Caco-2 (cell line): ENCODE data around the gene ATP6V0B. TPM values are rescaled to one million over a fixed set of nuclear protein-coding genes. Genes with fewer than 3 reads are reported as not detected.
A peak's percentile ranks its signal among the peaks of the same experiment; 100 is the strongest.

Source experiments
- BruUV-seq: library from RNA; stranded (reverse); fragments of 400-500 nt; replicated peaks from 2 replicates; lab custom pipeline; 2021; lab: Mats Ljungman, UMichigan
- CTCF ChIA-PET: fragments of 300-600 bp; sonication (Branson Sonifier 250); formaldehyde crosslinking; loops from one replicate; lab custom pipeline; 2022; ENCODE audit warnings: antibody characterized with exemption; lab: Charles Lee
- POLR2A ChIA-PET: fragments of 300-600 bp; sonication (Branson Sonifier 250); formaldehyde crosslinking; loops from one replicate; lab custom pipeline; 2022; ENCODE audit warnings: antibody characterized with exemption; lab: Charles Lee
- DNase-seq, 2 experiments: peaks; one replicate each; pipeline versions ENCODE4 v3.0.0 to v3.0.0-alpha.2; 2020 to 2022
- H3K27me3 ChIP-seq: replicated peaks from 2 replicates; pipeline ENCODE4 v1.6.0; 2011; ENCODE audit warnings: low read length; ENCODE audit not compliant: control insufficient read depth, insufficient read depth
- H3K36me3 ChIP-seq: 2 replicates; pipeline ENCODE4 v1.5.1; 2011; ENCODE audit warnings: low read length; ENCODE audit not compliant: control insufficient read depth, insufficient read depth
- H3K4me1 ChIP-seq: fragments of 250-450 bp; sonication (Bioruptor Pico); 2 replicates; pipeline ENCODE4 v1.5.1; 2020; ENCODE audit warnings: mild to moderate bottlenecking
- H3K4me3 ChIP-seq: 2 replicates; pipeline ENCODE4 v1.5.1; 2011; ENCODE audit warnings: low read depth, mild to moderate bottlenecking, control low read depth, low read length
- H3K9me3 ChIP-seq: fragments of 250-450 bp; sonication (Bioruptor Pico); 2 replicates; pipeline ENCODE4 v1.5.1; 2020; ENCODE audit warnings: mild to moderate bottlenecking, moderate library complexity
- H3K27ac Mint-ChIP-seq: one replicate; pipeline ENCODE4 v1.8.0; 2022; ENCODE audit warnings: mixed read lengths; ENCODE audit not compliant: unreplicated experiment
- H3K27me3 Mint-ChIP-seq: one replicate; pipeline ENCODE4 v1.8.0; 2022; ENCODE audit warnings: mixed read lengths; ENCODE audit not compliant: insufficient read depth, unreplicated experiment
- H3K36me3 Mint-ChIP-seq: one replicate; pipeline ENCODE4 v1.8.0; 2022; ENCODE audit warnings: mild to moderate bottlenecking, mixed read lengths; ENCODE audit not compliant: insufficient read depth, unreplicated experiment
- H3K4me1 Mint-ChIP-seq: one replicate; pipeline ENCODE4 v1.8.0; 2022; ENCODE audit warnings: low read depth, mixed read lengths; ENCODE audit not compliant: unreplicated experiment
- H3K4me3 Mint-ChIP-seq: one replicate; pipeline ENCODE4 v1.8.0; 2022; ENCODE audit warnings: mild to moderate bottlenecking, moderate library complexity, mixed read lengths; ENCODE audit not compliant: unreplicated experiment
- H3K9me3 Mint-ChIP-seq: one replicate; pipeline ENCODE4 v1.8.0; 2022; ENCODE audit warnings: mixed read lengths; ENCODE audit not compliant: unreplicated experiment
- intact Hi-C: fragments of 100-400 bp; cut with micrococcal nuclease; formaldehyde crosslinking; loops from one replicate; pipeline ENCODE4 v1.10.0; 2022; ENCODE audit not compliant: unreplicated experiment
- total RNA-seq: library from RNA; stranded (reverse); gene quantifications from 2 replicates; pipeline ENCODE4 v1.2.3, GENCODE V29; 2022
- TF ChIP-seq, protein P1 (sequence below), 2 experiments: fragments of 200-600 bp in 1 of 2; IDR thresholded peaks; 1 replicate in 1 of 2; 2 replicates in 1 of 2; pipeline versions ENCODE4 v1.5.1 to v1.8.0; 2011 to 2022; ENCODE audit warnings: antibody characterized with exemption in 1 of 2, control low read depth in 1 of 2, inconsistent platforms in 1 of 2, low read depth in 1 of 2, low read length in 1 of 2, mild to moderate bottlenecking in 1 of 2, moderate library complexity in 1 of 2; ENCODE audit not compliant: insufficient read depth in 1 of 2, severe bottlenecking in 1 of 2, unreplicated experiment in 1 of 2

ATP6V0B gene
- total RNA-seq, 1 experiment from 2014 or later = 91.2 TPM

DNA sequence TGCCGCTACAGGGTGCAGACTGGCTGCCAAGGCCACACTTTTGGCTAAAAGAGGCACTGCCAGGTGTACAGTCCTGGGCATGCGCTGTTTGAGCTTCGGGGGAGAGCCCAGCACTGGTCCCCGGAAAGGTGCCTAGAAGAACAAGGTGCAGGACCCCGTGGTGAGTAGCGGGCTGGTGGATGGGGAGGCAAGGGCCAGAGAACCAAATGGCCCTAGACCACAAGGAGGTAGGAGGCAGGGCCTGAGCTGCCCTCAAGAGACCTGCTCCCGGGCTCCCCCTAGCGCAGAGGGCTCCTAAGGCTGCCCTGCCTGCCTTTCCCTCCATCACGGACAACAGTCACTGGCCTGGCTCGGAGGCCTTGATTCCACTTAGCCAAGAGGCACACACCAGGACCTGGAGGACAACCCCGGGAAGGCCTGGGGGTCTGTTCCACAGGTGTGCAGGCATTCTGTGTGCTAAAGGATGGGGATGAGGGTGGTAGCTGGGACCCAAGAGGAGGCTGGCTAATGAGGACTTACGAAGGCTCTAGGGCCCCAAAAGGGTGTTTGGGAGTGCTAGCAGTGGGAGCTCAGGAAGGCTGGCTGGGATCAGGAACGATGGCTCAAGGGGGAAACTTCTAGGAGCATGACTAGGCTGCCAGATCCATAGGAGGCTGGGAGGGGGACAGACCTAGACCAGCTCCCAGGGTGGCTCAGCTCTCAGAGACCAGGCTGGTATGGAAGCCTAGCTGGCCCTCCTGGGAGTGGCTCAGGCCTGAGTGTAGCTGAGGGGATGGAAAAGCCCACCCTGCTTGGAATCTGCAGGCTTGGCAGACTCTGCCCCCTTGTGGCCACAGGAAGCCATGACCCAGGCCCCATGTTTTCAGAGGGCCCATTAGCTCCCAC is 40.4 kb upstream of the ATP6V0B start:
- Histone ChIP-seq H3K36me3 (no peaks in the 10 kb centered on the region), H3K27me3 (no peaks in the 10 kb centered on the region), H3K4me3 (no peak overlapping the region), H3K4me1 (peaks cover 9% of the 10 kb centered on the region), H3K9me3 (no peaks in the 10 kb centered on the region)
- no peaks in the 10 kb centered on the region for H3K4me1 Mint-ChIP-seq
- H3K27ac Mint-ChIP-seq = no peak overlapping the region
- CTCF ChIA-PET = interaction anchor here (0.6 to 3.5 kb wide), 17 partner anchors 9 to 1104 kb away, joined by 3 to 66 read pairs (median 4); partner anchors contain the start of genes ATP6V0B, DPH2, IPO13 and KDM4A
- peak; percentile 59 to 63 for DNase-seq
- H3K27me3 Mint-ChIP-seq = no peaks in the 10 kb centered on the region
- H3K36me3 Mint-ChIP-seq = no peaks in the 10 kb centered on the region
- no peaks in the 10 kb centered on the region for H3K9me3 Mint-ChIP-seq
- TF ChIP-seq, protein P1, sequence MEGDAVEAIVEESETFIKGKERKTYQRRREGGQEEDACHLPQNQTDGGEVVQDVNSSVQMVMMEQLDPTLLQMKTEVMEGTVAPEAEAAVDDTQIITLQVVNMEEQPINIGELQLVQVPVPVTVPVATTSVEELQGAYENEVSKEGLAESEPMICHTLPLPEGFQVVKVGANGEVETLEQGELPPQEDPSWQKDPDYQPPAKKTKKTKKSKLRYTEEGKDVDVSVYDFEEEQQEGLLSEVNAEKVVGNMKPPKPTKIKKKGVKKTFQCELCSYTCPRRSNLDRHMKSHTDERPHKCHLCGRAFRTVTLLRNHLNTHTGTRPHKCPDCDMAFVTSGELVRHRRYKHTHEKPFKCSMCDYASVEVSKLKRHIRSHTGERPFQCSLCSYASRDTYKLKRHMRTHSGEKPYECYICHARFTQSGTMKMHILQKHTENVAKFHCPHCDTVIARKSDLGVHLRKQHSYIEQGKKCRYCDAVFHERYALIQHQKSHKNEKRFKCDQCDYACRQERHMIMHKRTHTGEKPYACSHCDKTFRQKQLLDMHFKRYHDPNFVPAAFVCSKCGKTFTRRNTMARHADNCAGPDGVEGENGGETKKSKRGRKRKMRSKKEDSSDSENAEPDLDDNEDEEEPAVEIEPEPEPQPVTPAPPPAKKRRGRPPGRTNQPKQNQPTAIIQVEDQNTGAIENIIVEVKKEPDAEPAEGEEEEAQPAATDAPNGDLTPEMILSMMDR (IDR thresholded peaks at IDR 0.05; ENCODE audit: insufficient read depth in 1 of 2, low read depth in 1 of 2, low read length in 1 of 2, severe bottlenecking in 1 of 2, unreplicated experiment in 1 of 2) = peak; percentile 61 to 72
- POLR2A ChIA-PET = no interaction called here
- no TSS peak for BruUV-seq
- intact Hi-C loops = loop anchor here (1.0 kb wide), 2 partner anchors 171 to 405 kb away; no protein-coding TSS in a partner anchor
- peak overlapping the region; percentile 61 for H3K4me3 Mint-ChIP-seq

DNA sequence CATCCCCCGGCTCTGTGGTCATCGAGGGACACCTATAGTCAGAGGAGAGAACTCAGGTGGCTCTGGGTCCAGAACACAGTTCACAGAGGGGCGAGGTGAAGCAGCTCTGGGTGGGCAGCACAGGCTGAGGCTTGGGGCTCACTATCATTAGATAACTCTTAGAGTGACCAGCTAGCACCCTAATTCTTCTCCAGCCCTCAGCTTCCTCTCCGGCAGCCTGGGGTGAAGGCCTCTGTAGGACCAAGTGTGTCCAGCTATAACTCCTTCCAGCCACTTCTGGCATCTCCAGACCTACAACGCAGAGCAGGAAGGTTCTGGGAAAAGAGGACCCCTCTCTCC is 39.8 kb upstream of the ATP6V0B start:
- BruUV-seq = no TSS peak
- Histone ChIP-seq H3K4me3 (no peak overlapping the region), H3K9me3 (no peaks in the 10 kb centered on the region), H3K27me3 (no peaks in the 10 kb centered on the region), H3K4me1 (peaks cover 9% of the 10 kb centered on the region), H3K36me3 (no peaks in the 10 kb centered on the region)
- DNase-seq = no peak
- TF ChIP-seq, protein P1 (IDR thresholded peaks at IDR 0.05; ENCODE audit: insufficient read depth in 1 of 2, low read depth in 1 of 2, low read length in 1 of 2, severe bottlenecking in 1 of 2, unreplicated experiment in 1 of 2) = no peak
- ChIA-PET CTCF (interaction anchor here (0.6 to 3.5 kb wide), 16 partner anchors 8 to 1104 kb away, joined by 3 to 66 read pairs (median 4); partner anchors contain the start of genes ATP6V0B, DPH2, IPO13 and KDM4A), POLR2A (no interaction called here)
- no peaks in the 10 kb centered on the region for H3K27me3 Mint-ChIP-seq
- H3K9me3 Mint-ChIP-seq = no peaks in the 10 kb centered on the region
- intact Hi-C loops = loop anchor here (1.0 kb wide), 2 partner anchors 172 to 406 kb away; no protein-coding TSS in a partner anchor
- no peaks in the 10 kb centered on the region for H3K4me1 Mint-ChIP-seq
- H3K27ac Mint-ChIP-seq = no peak overlapping the region
- no peak overlapping the region for H3K4me3 Mint-ChIP-seq
- no peaks in the 10 kb centered on the region for H3K36me3 Mint-ChIP-seq

GRCh38 chr1:43935711-43936427 is 38.9 kb upstream of the ATP6V0B start:
- Histone ChIP-seq H3K4me1 (peaks cover 9% of the 10 kb centered on the region), H3K27me3 (no peaks in the 10 kb centered on the region), H3K4me3 (peak overlapping the region; percentile 53), H3K9me3 (no peaks in the 10 kb centered on the region), H3K36me3 (no peaks in the 10 kb centered on the region)
- DNase-seq = no peak
- TF ChIP-seq, protein P1 (IDR thresholded peaks at IDR 0.05; ENCODE audit: insufficient read depth in 1 of 2, low read depth in 1 of 2, low read length in 1 of 2, severe bottlenecking in 1 of 2, unreplicated experiment in 1 of 2) = no peak
- Mint-ChIP-seq H3K4me1 (no peaks in the 10 kb centered on the region), H3K36me3 (no peaks in the 10 kb centered on the region), H3K27me3 (no peaks in the 10 kb centered on the region), H3K27ac (no peak overlapping the region), H3K9me3 (no peaks in the 10 kb centered on the region), H3K4me3 (peak overlapping the region; percentile 79)
- ChIA-PET CTCF (interaction anchor here (0.9 to 3.5 kb wide), 5 partner anchors 10 to 406 kb away, joined by 3 to 66 read pairs (median 4); partner anchors contain the start of gene IPO13), POLR2A (no interaction called here)
- intact Hi-C loops = no loop called here
- BruUV-seq = no TSS peak
